CD4-positive, CD25-positive, alpha-beta regulatory T cell (primary cell): ENCODE data around the gene IL12RB2. TPM values are rescaled to one million over a fixed set of nuclear protein-coding genes. Genes with fewer than 3 reads are reported as not detected.
A peak's percentile ranks its signal among the peaks of the same experiment; 100 is the strongest.

Source experiments
- ATAC-seq, 2 donors: fragments of 150-1000 bp; cut with Tn5 transposase; one replicate each; pipeline ENCODE4 v1.10.0; 2021; ENCODE audit warnings: low read depth in 2 of 2, moderate number of reproducible peaks in 2 of 2, moderate library complexity in 1 of 2
- DNase-seq, 3 donors: peaks; one replicate each; pipeline versions ENCODE4 v3.0.0 to v3.0.0-alpha.2; 2012 to 2022; ENCODE audit warnings: mixed read lengths in 1 of 3
- H3K27ac ChIP-seq: one replicate; pipeline ENCODE4 v1.7.0; 2013; ENCODE audit warnings: mild to moderate bottlenecking, low read length; ENCODE audit not compliant: insufficient read depth, poor library complexity, severe bottlenecking
- H3K27me3 ChIP-seq: one replicate; pipeline ENCODE4 v1.7.0; 2013; ENCODE audit warnings: low read length; ENCODE audit not compliant: control insufficient read depth, insufficient read depth
- H3K36me3 ChIP-seq: one replicate; pipeline ENCODE4 v1.7.0; 2013; ENCODE audit warnings: mild to moderate bottlenecking, low read length, moderate library complexity; ENCODE audit not compliant: control insufficient read depth, insufficient read depth
- H3K4me1 ChIP-seq: 2 replicates; pipeline ENCODE4 v1.7.0; 2013; ENCODE audit warnings: mild to moderate bottlenecking, low read length; ENCODE audit not compliant: insufficient read depth, control insufficient read depth, poor library complexity, severe bottlenecking
- H3K4me3 ChIP-seq: one replicate; pipeline ENCODE4 v1.7.0; 2013; ENCODE audit warnings: low read depth, mild to moderate bottlenecking, low read length, moderate library complexity
- H3K9me3 ChIP-seq, 2 experiments: 1 replicate in 1 of 2; 2 replicates in 1 of 2; pipeline ENCODE4 v1.7.0; 2013; ENCODE audit warnings: low read length in 2 of 2, mild to moderate bottlenecking in 1 of 2, moderate library complexity in 1 of 2; ENCODE audit not compliant: control insufficient read depth in 2 of 2
- H3K27ac Mint-ChIP-seq, 3 donors: one replicate each; pipeline ENCODE4 v1.8.0; 2020 to 2022; ENCODE audit warnings: mild to moderate bottlenecking in 3 of 3, mixed read lengths in 3 of 3, moderate library complexity in 2 of 3
- H3K27me3 Mint-ChIP-seq: one replicate; pipeline ENCODE4 v1.8.0; 2022; ENCODE audit warnings: mild to moderate bottlenecking, mixed read lengths
- H3K36me3 Mint-ChIP-seq: one replicate; pipeline ENCODE4 v1.8.0; 2020; ENCODE audit warnings: mixed read lengths
- H3K4me1 Mint-ChIP-seq, 4 donors: one replicate each; pipeline ENCODE4 v1.8.0; 2020 to 2022; ENCODE audit warnings: mixed read lengths in 4 of 4, mild to moderate bottlenecking in 1 of 4
- H3K4me3 Mint-ChIP-seq, 4 donors: one replicate each; pipeline ENCODE4 v1.8.0; 2020 to 2022; ENCODE audit warnings: mild to moderate bottlenecking in 4 of 4, mixed read lengths in 4 of 4, moderate library complexity in 3 of 4
- H3K9me3 Mint-ChIP-seq, 7 donors: one replicate each; pipeline ENCODE4 v1.8.0; 2020 to 2022; ENCODE audit warnings: mixed read lengths in 7 of 7, mild to moderate bottlenecking in 3 of 7, moderate library complexity in 2 of 7
- polyA plus RNA-seq, 4 donors: library from polyadenylated mRNA; unstranded; fragments of 300-500 nt; fragmentation: Illumina TruSeq; gene quantifications; one replicate each; pipeline ENCODE4 v1.2.3, GENCODE V29; 2021
- total RNA-seq: library from RNA; stranded (reverse); gene quantifications from one replicate; pipeline ENCODE4 v1.2.3, GENCODE V29; 2022

Gene IL12RB2
- total and polyA plus RNA-seq, 5 donors from 2014 or later: 11.9 to 43.5 (median 18.1) TPM

DNA sequence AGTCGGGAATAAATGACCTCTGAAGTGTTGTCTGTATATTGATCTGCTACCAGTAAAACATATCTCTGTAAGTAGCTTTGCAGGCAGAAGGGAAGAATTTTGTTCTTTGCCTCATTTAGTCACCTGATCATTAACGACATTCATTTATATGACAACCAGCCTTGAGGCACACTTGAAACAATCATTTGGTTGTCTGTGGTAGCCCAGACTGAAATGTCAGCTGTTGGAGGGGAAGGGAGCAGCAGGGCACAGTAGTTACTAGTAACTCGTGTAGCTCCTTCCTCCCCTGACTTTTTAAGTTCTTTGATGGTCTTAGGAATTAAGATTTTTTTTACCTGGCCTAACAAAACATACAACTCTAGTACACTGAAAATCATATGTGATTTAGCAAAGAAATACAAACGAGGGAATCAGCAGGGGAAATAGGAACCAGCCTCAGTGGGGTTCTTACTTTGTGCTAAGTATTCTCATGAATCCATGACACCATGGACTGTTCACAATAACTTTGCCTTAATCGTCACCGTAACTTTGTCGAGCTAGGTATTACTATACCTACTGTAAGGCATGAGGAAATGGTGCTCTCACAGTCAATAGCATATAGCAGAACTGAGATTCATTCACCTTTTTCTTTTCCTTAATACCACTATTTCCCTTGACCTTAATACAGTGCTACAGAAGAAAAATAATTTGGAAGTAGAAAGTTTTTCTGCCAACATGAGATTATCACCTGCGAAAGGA lies 6.4 kb downstream of the IL12RB2 start:
- Histone ChIP-seq H3K36me3 (no peaks in the 10 kb centered on the region), H3K9me3 (no peaks in the 10 kb centered on the region), H3K27ac (peak overlapping the region; percentile 58), H3K4me1 (peaks cover 17% of the 10 kb centered on the region), H3K27me3 (no peaks in the 10 kb centered on the region), H3K4me3 (peak overlapping the region; percentile 53)
- DNase-seq (peak in 1 of 3 donors; percentile 65), ATAC-seq (peak; percentile 34 to 41)
- H3K27me3 Mint-ChIP-seq: no peaks in the 10 kb centered on the region
- H3K9me3 Mint-ChIP-seq: no peaks in the 10 kb centered on the region
- H3K27ac Mint-ChIP-seq: peak overlapping the region in 2 of 3 donors; percentile 77 to 90
- H3K36me3 Mint-ChIP-seq: no peaks in the 10 kb centered on the region
- H3K4me3 Mint-ChIP-seq: peak overlapping the region; percentile 2 to 64 (median 42)
- H3K4me1 Mint-ChIP-seq: peaks cover 9 to 34% (median 27%) of the 10 kb centered on the region in 4 donors

- Histone ChIP-seq H3K4me3 (peak overlapping the region; percentile 53), H3K4me1 (peaks cover 17% of the 10 kb centered on the region), H3K27ac (peak overlapping the region; percentile 58), H3K36me3 (no peaks in the 10 kb centered on the region), H3K27me3 (no peaks in the 10 kb centered on the region), H3K9me3 (no peaks in the 10 kb centered on the region)
- DNase-seq: peak in 2 of 3 donors; percentile 38 to 85
- Mint-ChIP-seq H3K9me3 (no peaks in the 10 kb centered on the region), H3K27ac (peak overlapping the region in 2 of 3 donors; percentile 77 to 90), H3K4me1 (peaks cover 9 to 31% (median 22%) of the 10 kb centered on the region in 4 donors), H3K27me3 (no peaks in the 10 kb centered on the region), H3K36me3 (no peaks in the 10 kb centered on the region), H3K4me3 (peak overlapping the region in 3 of 4 donors; percentile 24 to 64 (median 59))
- ATAC-seq: peak; percentile 83 to 87
Measured at GRCh38 chr1:67314696-67315095, 7.0 kb downstream of the IL12RB2 start.

DNA sequence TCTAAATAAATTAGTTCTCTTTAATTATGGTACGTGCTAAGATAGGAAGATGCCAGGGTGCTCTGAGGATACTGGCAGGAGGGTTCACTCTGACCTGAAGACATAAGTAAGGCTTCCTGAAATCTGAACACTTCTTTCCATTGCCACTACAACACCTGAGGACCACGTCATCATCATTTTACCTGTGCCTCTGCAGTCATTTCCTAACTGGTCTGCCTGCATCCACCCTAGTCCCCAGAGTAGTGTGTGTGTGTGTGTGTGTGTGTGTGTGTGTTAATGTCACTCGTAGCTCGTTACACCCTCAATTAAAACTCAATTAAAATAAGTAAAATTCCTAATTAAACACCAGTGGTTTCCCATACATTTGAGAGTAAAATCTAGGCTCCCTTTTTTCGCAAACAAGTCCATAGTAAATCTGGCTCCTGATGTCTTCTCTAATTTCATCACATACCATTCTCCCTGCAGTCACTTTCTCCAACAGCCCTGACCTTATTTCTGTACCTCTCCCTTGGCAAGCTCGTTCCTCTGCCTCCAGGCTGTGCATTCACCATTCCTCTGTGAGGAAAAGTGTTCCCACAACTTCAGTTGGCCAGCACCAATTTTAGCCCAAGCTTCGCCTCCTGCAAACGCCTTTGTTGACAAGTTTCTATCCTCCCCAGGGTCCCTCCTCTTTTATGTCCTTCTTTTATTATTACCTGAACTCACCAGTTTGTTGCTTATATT lies 8.7 kb downstream of the IL12RB2 start:
- no peak for ATAC-seq
- Histone ChIP-seq H3K9me3 (no peaks in the 10 kb centered on the region), H3K4me3 (no peak overlapping the region), H3K27me3 (no peaks in the 10 kb centered on the region), H3K36me3 (no peaks in the 10 kb centered on the region), H3K4me1 (peaks cover 17% of the 10 kb centered on the region), H3K27ac (no peak overlapping the region)
- no peaks in the 10 kb centered on the region for H3K9me3 Mint-ChIP-seq
- no peaks in the 10 kb centered on the region for H3K27me3 Mint-ChIP-seq
- H3K36me3 Mint-ChIP-seq: no peaks in the 10 kb centered on the region
- no peak for DNase-seq
- no peak overlapping the region for H3K4me3 Mint-ChIP-seq
- H3K27ac Mint-ChIP-seq: no peak overlapping the region
- peaks cover 9 to 28% (median 21%) of the 10 kb centered on the region in 4 donors for H3K4me1 Mint-ChIP-seq

DNA sequence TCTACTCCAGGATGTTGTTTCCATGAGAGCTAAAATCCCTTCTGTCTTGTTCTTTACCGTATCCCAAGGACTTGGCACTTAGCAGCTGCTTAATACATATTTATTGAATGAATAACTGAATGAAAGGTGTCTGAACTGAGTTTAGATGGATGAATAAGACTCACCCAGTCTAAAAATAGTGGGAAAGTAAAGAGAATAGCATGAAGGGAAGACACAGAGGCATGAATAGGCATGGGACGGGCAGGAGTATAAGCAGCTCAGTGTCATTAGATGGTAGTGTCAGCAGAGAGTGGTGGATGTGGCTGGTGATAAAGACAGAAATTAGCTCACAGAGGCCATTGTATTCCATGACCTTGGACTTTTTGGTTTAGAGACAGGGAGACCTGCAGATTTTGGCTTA lies 9.2 kb downstream of the IL12RB2 start:
- no peaks in the 10 kb centered on the region for H3K9me3 ChIP-seq
- ATAC-seq (no peak), DNase-seq (no peak)
- no peak overlapping the region for H3K4me3 Mint-ChIP-seq
- H3K4me3 ChIP-seq: no peak overlapping the region
- H3K27ac Mint-ChIP-seq: no peak overlapping the region
- no peaks in the 10 kb centered on the region for H3K27me3 Mint-ChIP-seq
- H3K4me1 Mint-ChIP-seq: peaks cover 9 to 27% (median 21%) of the 10 kb centered on the region in 4 donors
- peaks cover 17% of the 10 kb centered on the region for H3K4me1 ChIP-seq
- no peaks in the 10 kb centered on the region for H3K27me3 ChIP-seq
- H3K36me3 ChIP-seq: no peaks in the 10 kb centered on the region
- H3K36me3 Mint-ChIP-seq: no peaks in the 10 kb centered on the region
- H3K9me3 Mint-ChIP-seq: no peaks in the 10 kb centered on the region
- H3K27ac ChIP-seq: no peak overlapping the region

GRCh38 chr1:67317803-67318202 lies 10.1 kb downstream of the IL12RB2 start:
- ATAC-seq (no peak), DNase-seq (no peak)
- Mint-ChIP-seq H3K9me3 (no peaks in the 10 kb centered on the region), H3K4me1 (peaks cover 7 to 25% (median 23%) of the 10 kb centered on the region in 4 donors), H3K27ac (no peak overlapping the region), H3K36me3 (no peaks in the 10 kb centered on the region), H3K27me3 (no peaks in the 10 kb centered on the region), H3K4me3 (no peak overlapping the region)
- Histone ChIP-seq H3K27ac (no peak overlapping the region), H3K4me1 (peaks cover 17% of the 10 kb centered on the region), H3K4me3 (no peak overlapping the region), H3K9me3 (no peaks in the 10 kb centered on the region), H3K36me3 (peaks cover 2% of the 10 kb centered on the region), H3K27me3 (no peaks in the 10 kb centered on the region)

- Histone ChIP-seq H3K27ac (no peak overlapping the region), H3K36me3 (peaks cover 6% of the 10 kb centered on the region), H3K9me3 (no peaks in the 10 kb centered on the region), H3K4me3 (no peak overlapping the region), H3K27me3 (no peaks in the 10 kb centered on the region), H3K4me1 (no peaks in the 10 kb centered on the region)
- peak overlapping the region in 1 of 3 donors; percentile 35 for H3K27ac Mint-ChIP-seq
- H3K4me3 Mint-ChIP-seq: no peak overlapping the region
- peaks cover 2% of the 10 kb centered on the region for H3K36me3 Mint-ChIP-seq
- ATAC-seq: no peak
- H3K9me3 Mint-ChIP-seq: peaks cover 0 to under 1% (median 0%) of the 10 kb centered on the region in 7 donors
- H3K4me1 Mint-ChIP-seq: peaks cover 0 to 12% (median 0%) of the 10 kb centered on the region in 4 donors
- no peaks in the 10 kb centered on the region for H3K27me3 Mint-ChIP-seq
- DNase-seq: no peak
Measured at GRCh38 chr1:67322442-67322841, 14.8 kb downstream of the IL12RB2 start.

GRCh38 chr1:67323087-67323486 lies 15.4 kb downstream of the IL12RB2 start:
- peaks cover 4% of the 10 kb centered on the region for H3K36me3 Mint-ChIP-seq
- H3K27ac Mint-ChIP-seq: no peak overlapping the region
- Histone ChIP-seq H3K4me1 (no peaks in the 10 kb centered on the region), H3K4me3 (no peak overlapping the region), H3K27ac (no peak overlapping the region), H3K9me3 (no peaks in the 10 kb centered on the region), H3K36me3 (peaks cover 6% of the 10 kb centered on the region), H3K27me3 (no peaks in the 10 kb centered on the region)
- peaks cover 0 to 12% (median 0%) of the 10 kb centered on the region in 4 donors for H3K4me1 Mint-ChIP-seq
- no peaks in the 10 kb centered on the region for H3K27me3 Mint-ChIP-seq
- no peak for DNase-seq
- H3K9me3 Mint-ChIP-seq: peaks cover 0 to 1% (median 0%) of the 10 kb centered on the region in 7 donors
- ATAC-seq: peak; percentile 22 to 40
- H3K4me3 Mint-ChIP-seq: no peak overlapping the region
